Fibroblast of peridontal ligament (primary cell): ENCODE data around the gene ANKRD30B.
A peak's percentile ranks its signal among the peaks of the same experiment; 100 is the strongest.
"Not testable (repeated sequence)": the region's sequence is repeated elsewhere in the genome, so short reads cannot be mapped to it uniquely, and the experiment has no call there.

ENCODE experiments used
- DNase-seq: peaks from one replicate; pipeline ENCODE4 v3.0.0-alpha.2; 2010; ENCODE audit errors: extremely low read depth

ANKRD30B gene

DNA sequence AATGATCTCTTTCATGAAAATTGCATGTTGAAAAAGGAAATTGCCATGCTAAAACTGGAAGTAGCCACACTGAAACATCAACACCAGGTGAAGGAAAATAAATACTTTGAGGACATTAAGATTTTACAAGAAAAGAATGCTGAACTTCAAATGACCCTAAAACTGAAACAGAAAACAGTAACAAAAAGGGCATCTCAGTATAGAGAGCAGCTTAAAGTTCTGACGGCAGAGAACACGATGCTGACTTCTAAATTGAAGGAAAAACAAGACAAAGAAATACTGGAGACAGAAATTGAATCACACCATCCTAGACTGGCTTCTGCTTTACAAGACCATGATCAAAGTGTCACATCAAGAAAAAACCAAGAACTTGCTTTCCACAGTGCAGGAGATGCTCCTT lies 103.6 kb downstream of the ANKRD30B start:
- DNase-seq = not testable (repeated sequence)

DNA sequence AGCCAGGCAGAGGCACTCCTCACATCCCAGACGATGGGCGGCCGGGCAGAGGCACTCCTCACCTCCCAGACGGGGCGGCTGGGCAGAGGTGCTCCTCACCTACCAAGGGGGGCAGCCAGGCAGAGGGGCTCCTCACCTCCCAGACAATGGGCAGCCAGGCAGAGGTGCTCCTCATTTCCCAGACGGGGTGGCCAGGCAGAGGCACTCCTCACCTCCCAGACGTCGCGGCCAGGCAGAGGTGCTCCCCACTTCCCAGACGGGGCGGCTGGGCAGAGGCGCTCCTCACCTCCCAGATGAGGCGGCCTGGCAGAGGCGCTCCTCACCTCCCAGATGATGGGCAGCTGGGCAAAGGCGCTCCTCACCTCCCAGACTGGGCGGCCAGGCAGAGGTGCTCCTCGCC lies 107.7 kb downstream of the ANKRD30B start:
- DNase-seq = not testable (repeated sequence)

DNA sequence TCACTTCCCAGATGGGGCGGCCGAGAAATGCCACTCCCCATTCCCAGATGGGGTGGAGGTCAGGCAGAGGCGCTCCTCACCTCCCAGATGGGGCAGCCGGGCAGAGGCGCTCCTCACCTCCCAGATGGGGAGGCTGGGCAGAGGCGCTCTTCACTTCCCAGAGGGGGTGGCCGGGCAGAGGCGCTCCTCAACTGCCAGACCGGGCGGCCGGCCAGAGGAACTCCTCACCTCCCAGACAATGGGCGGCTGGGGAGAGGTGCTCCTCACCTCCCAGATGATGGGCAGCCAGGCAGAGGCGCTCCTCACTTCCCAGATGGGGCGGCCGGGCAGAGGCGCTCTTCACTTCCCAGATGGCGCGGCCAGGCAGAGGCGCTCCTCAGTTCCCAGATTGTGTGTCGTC lies 108.3 kb downstream of the ANKRD30B start:
- not testable (repeated sequence) for DNase-seq

DNA sequence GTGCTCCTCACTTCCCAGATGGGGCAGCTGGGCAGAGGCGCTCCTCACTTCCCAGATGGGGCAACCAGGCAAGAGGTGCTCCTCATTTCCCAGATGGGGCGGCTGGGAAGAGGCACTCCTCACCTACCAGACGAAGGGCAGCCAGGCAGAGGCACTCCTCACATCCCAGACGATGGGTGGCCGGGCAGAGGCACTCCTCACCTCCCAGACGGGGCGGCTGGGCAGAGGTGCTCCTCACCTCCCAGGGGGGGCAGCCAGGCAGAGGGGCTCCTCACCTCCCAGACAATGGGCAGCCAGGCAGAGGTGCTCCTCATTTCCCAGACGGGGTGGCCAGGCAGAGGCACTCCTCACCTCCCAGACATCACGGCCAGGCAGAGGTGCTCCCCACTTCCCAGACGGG lies 110.5 kb downstream of the ANKRD30B start:
- DNase-seq = not testable (repeated sequence)

DNA sequence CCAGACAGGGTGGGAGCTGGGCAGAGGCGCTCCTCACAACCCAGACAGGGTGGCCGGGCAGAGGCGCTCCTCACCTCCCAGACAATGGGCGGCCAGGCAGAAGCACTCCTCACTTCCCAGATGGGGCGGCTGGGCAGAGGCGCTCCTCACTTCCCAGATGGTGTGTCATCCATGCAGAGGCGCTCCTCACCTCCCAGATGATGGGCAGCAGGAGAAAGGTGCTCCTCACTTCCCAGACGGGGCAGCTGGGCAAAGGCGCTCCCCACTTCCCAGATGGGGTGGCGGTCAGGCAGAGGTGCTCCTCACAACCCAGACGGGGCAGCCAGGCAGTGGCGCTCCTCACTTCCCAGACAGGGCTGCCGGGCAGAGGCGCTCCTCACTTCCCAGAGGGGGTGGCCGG lies 112.0 kb downstream of the ANKRD30B start:
- not testable (repeated sequence) for DNase-seq

DNA sequence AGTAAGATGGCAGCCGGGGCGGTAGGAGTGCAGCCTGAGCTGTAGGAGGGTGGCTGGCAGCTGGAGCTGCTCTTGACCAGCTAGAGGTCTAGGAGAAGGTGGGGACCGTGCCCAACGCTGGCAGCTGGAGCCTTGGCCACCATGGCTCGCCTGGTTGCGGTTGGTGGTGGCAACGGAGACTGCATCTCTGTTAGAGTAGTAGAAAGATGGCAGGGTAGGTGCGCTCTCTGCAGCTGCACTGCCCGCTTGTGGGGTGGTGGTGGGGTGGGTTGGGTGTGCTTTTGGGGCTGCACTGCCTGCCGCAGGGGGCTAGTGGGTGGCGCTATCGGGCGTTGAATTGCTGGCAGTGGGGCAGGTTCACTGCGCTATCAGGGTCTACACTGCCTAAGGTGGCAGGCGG lies 118.5 kb downstream of the ANKRD30B start:
- DNase-seq = not testable (repeated sequence)

DNA sequence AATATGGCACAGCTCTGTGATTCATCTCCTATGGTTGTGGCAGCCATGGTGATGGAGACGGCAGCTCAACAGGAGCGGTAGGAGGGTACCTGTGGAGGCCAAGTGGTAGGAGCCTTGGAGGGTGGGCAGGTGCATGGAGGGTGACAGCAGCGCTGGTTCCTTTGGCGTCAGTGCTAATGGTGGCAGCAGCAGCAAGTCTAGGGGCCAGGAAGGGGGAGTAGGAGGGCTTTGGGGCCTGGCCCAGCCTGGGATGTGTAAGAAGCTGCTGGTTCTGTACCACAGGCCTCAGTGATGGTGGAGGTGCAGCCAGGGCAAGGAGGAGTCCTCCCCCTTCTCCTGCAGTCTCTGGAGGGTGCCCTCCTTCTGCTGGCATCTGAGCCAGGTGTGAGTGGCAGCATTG lies 120.0 kb downstream of the ANKRD30B start:
- DNase-seq = not testable (repeated sequence)

DNA sequence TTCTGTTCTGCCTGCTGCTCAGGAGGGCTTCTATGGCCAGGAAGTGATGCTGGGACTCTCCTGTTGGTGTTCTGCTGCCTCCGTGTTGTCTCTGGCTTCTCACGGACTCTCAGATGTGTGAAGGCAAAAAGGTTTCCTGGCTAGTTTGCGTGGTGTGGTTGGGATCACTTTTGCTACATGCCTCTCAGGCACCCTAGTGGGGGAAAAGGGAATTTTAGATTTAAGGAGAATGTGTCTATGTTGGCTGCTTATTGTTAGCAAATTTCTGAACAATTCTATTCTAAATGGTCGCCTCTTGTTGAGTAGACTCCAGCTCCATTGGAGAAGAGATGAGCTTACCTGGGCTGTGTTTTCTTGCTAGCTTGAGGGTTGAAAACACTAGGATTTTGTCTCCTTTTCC lies 120.9 kb downstream of the ANKRD30B start:
- DNase-seq = peak; percentile 47

DNA sequence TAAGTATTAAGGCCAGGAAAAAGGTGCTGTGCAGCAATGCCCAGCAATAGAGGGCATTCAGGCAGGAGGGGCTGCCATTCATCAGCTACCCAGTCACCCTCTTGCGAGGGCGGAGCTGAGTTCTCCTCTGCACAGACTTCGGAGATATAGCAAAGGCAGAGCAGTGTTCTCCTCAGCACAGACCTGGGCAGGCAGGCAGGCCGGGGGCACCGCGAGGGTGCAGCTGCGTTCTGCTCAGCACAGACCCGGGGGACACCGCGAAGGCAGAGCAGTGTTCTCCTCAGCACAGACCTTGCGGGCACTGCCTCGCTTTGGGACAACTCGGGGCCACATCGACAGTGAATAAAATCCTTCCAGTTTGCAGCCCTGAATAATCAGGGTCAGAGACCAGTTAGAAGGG lies 130.9 kb downstream of the ANKRD30B start:
- DNase-seq = not testable (repeated sequence)

DNA sequence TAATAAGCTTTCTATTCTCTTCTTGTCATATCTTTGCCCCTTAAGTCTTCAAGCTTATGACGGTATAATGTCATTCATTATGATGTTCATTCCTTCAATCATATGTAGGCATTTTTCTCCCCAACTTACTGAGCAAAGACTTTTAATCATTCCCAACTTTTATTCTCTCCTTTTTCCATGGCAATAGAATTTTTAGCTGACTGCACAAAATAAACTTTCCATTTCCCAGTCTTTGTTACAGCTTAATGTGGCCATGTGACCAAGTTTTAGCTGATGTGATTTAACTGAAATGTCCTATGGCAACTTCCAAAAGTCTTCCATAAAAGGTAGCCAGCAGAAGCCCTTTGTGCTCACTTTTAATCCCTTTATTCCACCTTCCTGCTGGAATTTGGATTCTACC lies 152.5 kb downstream of the ANKRD30B start:
- no peak for DNase-seq
